NCI-H2227 treated with DMSO at 0.1 percent for 48 hours (cell line): Measurements from ENCODE around the gene MGAT4A.
A peak's percentile ranks its signal among the peaks of the same experiment; 100 is the strongest.

Experiments
- DNase-seq: peaks from one replicate; lab custom pipeline; 2025; lab: John Stamatoyannopoulos, UW

Gene MGAT4A

DNA sequence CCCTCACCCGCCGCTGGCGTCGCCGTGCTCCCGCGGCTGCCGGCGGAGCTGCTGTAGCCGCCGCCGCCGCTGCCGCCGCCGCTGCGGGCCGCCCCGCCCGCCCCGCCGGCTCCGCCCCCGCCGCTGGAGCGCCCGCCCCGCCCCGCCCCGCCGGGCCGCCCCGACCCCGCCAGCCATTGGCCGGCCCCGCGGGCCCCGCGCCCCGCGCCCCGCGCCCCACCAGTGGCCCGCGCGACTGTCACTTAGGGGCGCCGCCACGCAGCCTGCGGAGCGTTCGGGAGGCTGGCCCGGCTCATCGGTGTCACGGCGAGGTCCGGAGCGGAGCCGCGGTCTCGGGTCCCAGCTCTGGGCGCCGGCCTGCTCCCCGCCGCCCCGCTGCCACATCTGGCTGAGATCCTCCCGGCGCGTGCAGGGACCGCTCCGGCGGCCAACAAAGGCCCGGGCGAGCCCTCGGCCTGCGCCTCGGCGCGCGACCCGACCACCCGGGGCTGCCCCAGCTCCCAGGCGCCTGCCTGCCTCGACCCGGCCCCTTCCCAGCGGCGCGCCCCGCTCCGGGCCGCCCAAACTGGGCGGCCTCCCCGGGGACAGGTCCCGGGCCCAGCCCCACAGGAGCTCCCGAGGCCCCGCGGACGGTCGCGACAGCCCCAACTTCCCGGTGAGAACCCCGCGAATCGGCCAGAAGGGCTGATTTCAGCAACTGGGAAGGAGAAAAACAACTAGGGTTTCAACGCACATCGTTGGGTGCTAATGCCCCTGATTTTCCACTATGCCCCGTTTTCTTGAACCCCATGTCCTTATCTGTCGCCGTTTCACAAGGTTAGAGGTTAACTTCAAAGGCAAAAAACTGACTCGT, at the start of gene MGAT4A:
MGAT4A (minus strand) TSS at position 92 of the 853 bp plus-strand sequence. CDS start 4,800 bp downstream, outside the sequence.
- no peak for DNase-seq

DNA sequence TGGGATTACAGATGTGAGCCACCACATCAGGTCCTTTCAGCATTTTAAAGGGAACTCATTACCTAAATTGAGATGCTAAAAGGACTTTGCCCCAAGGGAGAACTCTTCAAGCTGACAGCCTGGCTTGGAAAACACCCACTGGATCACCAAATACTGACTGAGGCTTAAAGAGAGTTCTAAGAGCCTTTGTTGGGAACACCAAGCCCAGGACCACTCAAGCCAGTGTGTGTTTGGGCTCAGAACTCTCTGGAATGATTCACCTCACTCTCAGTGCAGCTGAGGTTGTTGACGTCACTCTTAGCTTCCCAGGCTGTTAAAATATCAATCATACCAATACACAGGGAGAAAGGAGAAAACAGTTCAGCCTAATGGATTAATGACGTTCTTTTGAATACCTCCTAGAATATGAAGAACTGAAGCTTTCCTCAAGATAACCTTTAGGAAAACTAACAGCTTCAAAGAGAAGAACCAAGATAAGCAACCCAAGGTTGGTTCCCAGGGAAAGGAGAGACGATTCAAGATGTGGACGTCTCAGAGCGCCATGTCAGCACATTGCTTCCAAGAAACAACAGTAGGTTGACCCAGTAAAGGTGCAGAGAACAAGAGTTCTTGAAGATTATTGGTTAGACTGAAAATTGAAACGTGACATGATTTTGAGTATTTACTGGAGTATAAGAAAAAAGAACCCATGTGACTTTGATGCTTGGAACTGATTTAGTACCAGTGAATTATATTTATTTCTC, 48.0 kb upstream of the MGAT4A start:
- DNase-seq: no peak

GRCh38 chr2:98778151-98778550, 47.2 kb upstream of the MGAT4A start:
- DNase-seq: no peak

DNA sequence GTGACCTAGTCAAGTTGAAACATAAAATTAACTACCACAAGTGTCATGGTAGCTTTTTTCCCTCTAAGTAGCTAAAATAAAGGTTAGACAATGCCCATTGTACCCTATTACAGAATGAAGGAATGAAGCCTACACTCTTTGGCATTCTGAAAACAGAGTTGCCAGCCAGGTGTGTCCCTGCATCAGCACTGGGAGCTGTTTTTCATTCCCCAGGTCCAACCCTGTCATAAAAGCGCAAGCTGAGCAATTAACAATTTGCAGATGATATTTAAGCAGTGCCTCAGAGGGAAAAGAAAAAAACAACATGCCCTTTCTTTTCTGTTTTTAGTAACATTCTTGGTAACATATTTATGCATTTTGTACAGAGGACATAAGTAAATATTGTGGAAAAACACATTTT, 46.8 kb upstream of the MGAT4A start:
- no peak for DNase-seq

- no peak for DNase-seq
Measured at GRCh38 chr2:98777076-98777475, 46.1 kb upstream of the MGAT4A start.

DNA sequence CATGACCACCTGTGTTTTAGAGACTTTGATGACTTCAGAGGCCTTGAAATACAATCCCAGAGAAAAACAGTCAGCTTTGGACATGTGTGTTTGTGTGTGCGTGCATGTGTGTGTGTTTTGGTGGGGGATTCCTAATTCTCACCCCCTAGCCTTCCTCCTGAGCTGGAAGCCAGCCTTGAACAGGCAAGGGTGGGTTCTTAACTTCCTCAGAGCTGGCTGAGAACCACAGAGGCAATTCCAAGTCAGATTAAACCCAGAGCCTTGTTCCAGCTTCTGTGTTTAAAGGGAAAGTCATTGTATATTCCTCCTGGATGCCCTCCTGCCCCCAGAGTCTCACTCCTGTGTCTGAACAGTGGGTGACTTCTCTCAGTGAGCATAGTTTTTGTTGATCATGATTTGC, 45.2 kb upstream of the MGAT4A start:
- DNase-seq: no peak

- DNase-seq: no peak
Measured at GRCh38 chr2:98775146-98775986, 44.4 kb upstream of the MGAT4A start.

DNA sequence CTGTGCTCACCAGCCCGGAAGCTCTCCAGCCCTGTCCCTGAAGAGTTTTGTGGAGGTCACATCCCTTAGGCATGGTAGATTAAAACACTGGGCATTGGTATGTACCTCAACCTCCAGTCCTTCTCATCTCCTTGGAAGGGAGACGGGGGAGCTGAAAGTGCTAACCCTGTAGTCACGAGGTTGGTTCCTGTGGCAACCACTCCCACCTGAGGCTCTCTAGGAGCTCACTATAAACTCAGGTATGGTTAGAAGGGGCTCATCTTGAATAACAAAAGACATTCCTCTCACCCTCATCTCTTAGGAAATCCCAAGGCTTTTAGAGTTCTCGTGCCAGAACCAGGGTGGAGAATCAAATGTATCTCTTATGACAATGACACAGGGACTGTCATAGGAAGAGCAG, 43.0 kb upstream of the MGAT4A start:
- no peak for DNase-seq

DNA sequence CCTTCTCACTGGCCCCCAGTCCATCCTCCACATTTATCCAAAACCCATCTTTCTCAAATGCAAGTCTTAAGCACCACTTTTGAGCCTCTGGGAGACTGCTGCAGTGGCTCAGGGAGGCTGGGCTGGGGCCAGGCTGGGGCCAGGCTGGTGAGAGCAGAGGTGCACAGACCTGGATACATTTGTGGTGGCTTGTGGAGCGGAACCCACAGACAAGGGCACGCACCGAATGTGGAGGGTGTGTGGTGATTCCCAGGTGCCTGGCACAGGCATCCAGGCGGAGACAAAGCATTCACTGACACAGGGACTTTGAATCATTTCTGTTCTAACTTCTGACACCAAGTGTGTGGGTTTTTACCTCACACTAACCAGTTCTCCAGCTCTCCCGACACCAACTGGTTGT, 42.2 kb upstream of the MGAT4A start:
- DNase-seq: no peak

DNA sequence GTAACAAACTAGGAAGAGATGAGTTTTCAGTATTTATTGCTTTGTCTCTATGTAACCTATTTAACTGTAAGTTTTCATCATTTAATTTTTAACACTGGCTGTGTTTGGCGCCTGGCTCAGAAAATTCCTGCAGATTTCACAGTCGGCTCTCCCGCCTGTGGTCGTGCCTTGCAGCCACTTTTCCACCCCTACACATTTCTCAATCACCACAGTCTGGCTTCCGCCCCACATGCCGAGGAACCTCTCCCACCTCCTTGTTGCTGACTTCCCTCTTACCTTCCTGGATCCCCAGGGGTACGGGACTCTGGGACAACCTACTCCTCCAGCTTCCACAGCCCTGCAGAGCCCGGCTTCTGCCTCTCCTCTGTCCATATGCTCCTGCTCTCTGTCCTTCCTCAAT, 41.6 kb upstream of the MGAT4A start:
- DNase-seq: no peak

- no peak for DNase-seq
Measured at GRCh38 chr2:98771721-98772524, 41.0 kb upstream of the MGAT4A start.

DNA sequence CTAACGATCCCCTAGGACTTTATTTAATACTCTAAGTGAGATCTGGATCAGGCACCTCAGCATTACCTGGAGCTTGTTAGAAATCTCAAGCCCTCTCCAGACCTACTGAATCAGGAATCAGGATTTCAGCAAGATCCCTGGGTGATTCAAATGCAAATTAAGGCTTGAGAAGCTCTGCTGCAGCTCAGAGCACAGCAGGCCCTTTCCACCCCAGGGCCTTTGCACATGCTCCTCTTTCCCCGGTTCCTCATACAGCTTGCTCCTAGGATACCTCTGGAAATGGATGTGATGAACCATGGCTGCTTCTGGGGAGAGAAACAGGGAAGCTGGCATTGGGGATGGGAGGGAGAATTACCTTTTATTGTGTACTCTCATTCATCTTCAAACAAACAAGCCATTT, 40.3 kb upstream of the MGAT4A start:
- DNase-seq: no peak

DNA sequence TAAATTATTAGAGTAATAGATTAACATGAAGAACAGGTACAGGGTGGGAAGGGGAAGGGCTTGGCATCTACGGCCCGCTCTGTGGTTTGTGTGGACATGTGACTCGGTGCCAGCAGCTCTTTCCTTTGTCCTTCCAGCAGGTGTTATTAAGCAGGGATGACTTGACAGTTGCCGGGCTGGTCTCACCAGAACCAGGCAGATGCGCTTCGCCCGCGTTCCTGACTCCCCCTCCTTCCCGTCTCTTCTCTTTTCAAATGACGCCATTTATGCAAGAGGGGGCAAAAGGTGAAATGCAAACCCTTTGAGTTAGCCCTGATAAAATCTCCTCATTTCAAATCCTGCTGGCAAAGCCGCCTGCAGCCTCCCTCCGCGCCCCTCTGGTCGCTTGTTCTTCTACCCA, 38.9 kb upstream of the MGAT4A start:
- DNase-seq: peak; percentile 73

- DNase-seq: no peak
Measured at GRCh38 chr2:98769114-98769476, 38.2 kb upstream of the MGAT4A start.

- DNase-seq: no peak
Measured at GRCh38 chr2:98768384-98769113, 37.6 kb upstream of the MGAT4A start.

- no peak for DNase-seq
Measured at GRCh38 chr2:98764499-98764898, 33.6 kb upstream of the MGAT4A start.

- DNase-seq: no peak
Measured at GRCh38 chr2:98763209-98763951, 32.4 kb upstream of the MGAT4A start.

GRCh38 chr2:98761909-98762308, 31.0 kb upstream of the MGAT4A start:
- DNase-seq: no peak

DNA sequence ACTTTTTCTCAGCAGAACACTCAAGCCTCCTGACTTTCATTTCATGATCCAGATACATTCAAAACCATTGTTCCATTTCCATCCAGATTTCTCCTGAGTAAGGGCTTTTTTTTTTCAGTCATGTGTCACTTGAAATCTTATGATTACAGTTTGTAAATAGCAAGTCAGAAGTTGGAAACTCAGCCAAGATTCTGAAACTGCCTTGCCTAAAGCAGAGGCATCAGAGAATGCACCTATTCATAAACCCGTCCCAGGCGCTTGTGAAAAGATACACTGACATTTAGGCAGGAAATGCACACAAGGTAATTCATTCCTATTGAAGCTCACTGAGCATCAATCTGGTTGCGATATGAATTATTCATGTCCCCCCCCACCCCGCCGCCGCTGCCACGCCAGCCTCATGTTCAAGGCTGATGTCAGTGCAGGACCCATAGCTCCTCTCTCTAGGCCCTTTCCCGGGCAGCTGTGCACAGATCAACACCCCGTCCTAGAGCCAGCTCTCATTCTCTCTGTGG, 30.4 kb upstream of the MGAT4A start:
- no peak for DNase-seq
